Gastrocnemius medialis (tissue), 4 donors: ENCODE results near the gene KRTAP5-5. TPM values are rescaled to one million over a fixed set of nuclear protein-coding genes. Genes with fewer than 3 reads are reported as not detected.

Source experiments
- ATAC-seq, 2 donors: fragments of 150-250 bp; one replicate each; pipeline ENCODE4 v1.9.1; 2016
- DNase-seq, 2 donors: peaks; one replicate each; pipeline ENCODE4 v3.0.0-alpha.2; 2019
- H3K27ac ChIP-seq, 4 donors: fragments of 200-600 bp; sonication (generic); 1 replicate in 1 of 4; 2 replicates in 3 of 4; pipeline ENCODE4 v1.5.1; 2016 to 2018; ENCODE audit warnings: mild to moderate bottlenecking in 2 of 4, moderate library complexity in 1 of 4
- H3K27me3 ChIP-seq, 3 donors: fragments of 200-600 bp; sonication (generic) in 2 of 3; 1 replicate in 1 of 3; 2 replicates in 2 of 3; pipeline versions ENCODE4 v1.5.1 to v1.6.0; 2016 to 2019; ENCODE audit warnings: mild to moderate bottlenecking in 1 of 3, moderate library complexity in 1 of 3
- H3K36me3 ChIP-seq, 2 donors: fragments of 200-600 bp; sonication (generic) in 1 of 2; one replicate each; pipeline ENCODE4 v1.5.1; 2017 to 2018
- H3K4me1 ChIP-seq, 2 donors: fragments of 200-600 bp; sonication (generic) in 1 of 2; one replicate each; pipeline ENCODE4 v1.5.1; 2016 to 2017; ENCODE audit warnings: mild to moderate bottlenecking in 2 of 2
- H3K4me3 ChIP-seq, 4 donors: fragments of 200-600 bp; sonication (generic) in 3 of 4; 1 replicate in 1 of 4; 2 replicates in 3 of 4; pipeline ENCODE4 v1.5.1; 2016 to 2019; ENCODE audit warnings: mild to moderate bottlenecking in 2 of 4
- H3K9me3 ChIP-seq, 3 donors: fragments of 200-600 bp; sonication (generic) in 2 of 3; 1 replicate in 1 of 3; 2 replicates in 2 of 3; pipeline ENCODE4 v1.5.1; 2016 to 2019
- POLR2A ChIP-seq, 2 donors: fragments of 450-650 bp; IDR thresholded peaks; one replicate each; pipeline ENCODE4 v1.6.1; 2017; ENCODE audit warnings: antibody characterized with exemption in 2 of 2, mild to moderate bottlenecking in 2 of 2, moderate library complexity in 2 of 2
- in situ Hi-C, 4 donors: fragments of 200-750 bp; cut with MboI; loops; one replicate each; pipeline versions ENCODE4 v1.15.0 to v1.8.0; 2017; ENCODE audit warnings: low sequenced_read_pairs in 4 of 4
- intact Hi-C: fragments of 100-400 bp; cut with DNase I; formaldehyde crosslinking; loops from one replicate; pipeline ENCODE4 v1.15.1; 2023; ENCODE audit warnings: low total_unique reads
- total RNA-seq, 4 donors: library from RNA; depleted of rRNA; stranded (reverse); fragments of >200 nt; gene quantifications; one replicate each; pipeline versions ENCODE4 v1.1.0 to v1.2.3, GENCODE V29; 2016
- TF ChIP-seq, protein P1 (sequence below), 5 experiments: fragments of 450-650 bp in 3 of 5; fragments of 200-600 bp in 2 of 5; sonication (generic) in 2 of 5; IDR thresholded peaks in 4 of 5; conservative IDR thresholded peaks in 1 of 5; 1 replicate in 4 of 5; 2 replicates in 1 of 5; pipeline ENCODE4 v1.5.1; 2016 to 2019; ENCODE audit warnings: antibody characterized with exemption in 5 of 5, mild to moderate bottlenecking in 3 of 5, moderate library complexity in 3 of 5

Gene KRTAP5-5
- total RNA-seq, 4 donors from 2014 or later = not detected

DNA sequence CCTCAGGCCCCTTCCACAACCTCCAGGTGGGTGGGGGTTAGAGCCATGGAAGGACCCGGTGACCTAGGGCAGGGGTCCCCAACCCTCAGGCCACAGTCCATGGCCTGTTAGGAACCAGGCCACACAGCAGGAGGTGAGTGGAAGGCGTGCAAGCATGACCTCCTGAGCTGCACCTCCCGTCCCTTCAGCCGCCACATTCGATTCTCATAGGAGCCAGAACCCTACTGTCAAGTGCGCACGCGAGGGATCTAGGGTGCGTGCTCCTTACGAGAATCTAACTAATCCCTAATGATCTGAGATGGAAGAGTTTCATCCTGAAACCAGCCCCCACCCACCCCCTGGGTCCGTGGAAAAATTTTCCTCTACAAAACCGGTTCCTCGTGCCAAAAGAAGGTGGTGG lies 4.0 kb upstream of the KRTAP5-5 start:
- Histone ChIP-seq H3K9me3 (no peaks in the 10 kb centered on the region), H3K4me3 (no peak overlapping the region), H3K27me3 (no peaks in the 10 kb centered on the region), H3K4me1 (no peaks in the 10 kb centered on the region), H3K27ac (no peak overlapping the region), H3K36me3 (no peaks in the 10 kb centered on the region)
- in situ Hi-C loops (no loop called here), intact Hi-C loops (no loop called here)
- no peak for ATAC-seq
- no peak for DNase-seq
- TF ChIP-seq, protein P1, sequence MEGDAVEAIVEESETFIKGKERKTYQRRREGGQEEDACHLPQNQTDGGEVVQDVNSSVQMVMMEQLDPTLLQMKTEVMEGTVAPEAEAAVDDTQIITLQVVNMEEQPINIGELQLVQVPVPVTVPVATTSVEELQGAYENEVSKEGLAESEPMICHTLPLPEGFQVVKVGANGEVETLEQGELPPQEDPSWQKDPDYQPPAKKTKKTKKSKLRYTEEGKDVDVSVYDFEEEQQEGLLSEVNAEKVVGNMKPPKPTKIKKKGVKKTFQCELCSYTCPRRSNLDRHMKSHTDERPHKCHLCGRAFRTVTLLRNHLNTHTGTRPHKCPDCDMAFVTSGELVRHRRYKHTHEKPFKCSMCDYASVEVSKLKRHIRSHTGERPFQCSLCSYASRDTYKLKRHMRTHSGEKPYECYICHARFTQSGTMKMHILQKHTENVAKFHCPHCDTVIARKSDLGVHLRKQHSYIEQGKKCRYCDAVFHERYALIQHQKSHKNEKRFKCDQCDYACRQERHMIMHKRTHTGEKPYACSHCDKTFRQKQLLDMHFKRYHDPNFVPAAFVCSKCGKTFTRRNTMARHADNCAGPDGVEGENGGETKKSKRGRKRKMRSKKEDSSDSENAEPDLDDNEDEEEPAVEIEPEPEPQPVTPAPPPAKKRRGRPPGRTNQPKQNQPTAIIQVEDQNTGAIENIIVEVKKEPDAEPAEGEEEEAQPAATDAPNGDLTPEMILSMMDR (IDR thresholded peaks at IDR 0.05 in 4 of 5, conservative IDR thresholded peaks at IDR 0.05 in 1 of 5) = no peak
- TF ChIP-seq POLR2A (IDR thresholded peaks at IDR 0.05) = no peak

DNA sequence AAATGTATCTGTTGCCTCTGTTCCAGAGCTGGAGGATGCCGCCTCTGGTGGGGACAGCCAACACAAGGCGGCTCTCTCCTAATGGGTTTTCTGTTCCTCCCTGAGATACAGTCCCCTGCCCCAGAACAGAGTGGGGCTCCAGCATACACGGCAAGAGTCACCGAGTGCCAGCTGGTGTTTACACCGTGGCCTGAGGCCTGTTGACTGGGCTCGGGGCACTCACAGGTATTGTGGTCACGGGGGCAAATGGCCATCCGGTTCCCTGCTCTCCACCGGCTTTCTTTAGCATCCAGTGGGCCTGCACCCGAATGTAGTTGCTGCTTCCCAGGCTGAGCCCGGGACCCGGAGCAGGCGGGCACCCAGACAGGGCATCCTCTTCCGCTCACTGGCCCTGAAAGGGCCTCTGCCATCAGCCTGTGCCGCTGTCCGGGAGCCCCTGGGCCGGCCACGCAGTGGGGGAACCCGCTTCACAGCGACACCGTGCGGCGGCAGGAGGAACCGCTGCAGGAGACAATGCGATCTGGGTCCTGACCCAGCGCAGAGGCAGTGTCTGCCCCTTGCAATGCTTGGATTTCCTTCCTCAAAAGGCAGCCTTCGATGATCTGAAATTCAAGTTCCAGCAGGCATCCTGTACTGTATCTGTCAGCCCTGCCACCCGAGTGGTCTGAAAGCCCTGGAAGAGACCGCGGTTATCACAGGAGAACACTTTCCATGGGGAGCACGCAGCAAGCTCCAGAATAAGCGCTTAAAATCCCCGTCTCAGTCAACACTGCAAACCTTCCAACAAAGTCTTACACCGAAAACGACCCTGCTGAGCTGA lies 859 bp upstream of the KRTAP5-5 start:
- H3K4me3 ChIP-seq = no peak overlapping the region
- no peaks in the 10 kb centered on the region for H3K36me3 ChIP-seq
- DNase-seq (peak in 1 of 2 donors; percentile 21), ATAC-seq (peak; percentile 81 to 91)
- intact Hi-C loops (loop anchor here (1.0 to 2.0 kb wide), 2 partner anchors 54 to 82 kb away; no protein-coding TSS in a partner anchor), in situ Hi-C loops (no loop called here)
- H3K27ac ChIP-seq = no peak overlapping the region
- no peak for TF ChIP-seq POLR2A (IDR thresholded peaks at IDR 0.05)
- TF ChIP-seq, protein P1 (IDR thresholded peaks at IDR 0.05 in 4 of 5, conservative IDR thresholded peaks at IDR 0.05 in 1 of 5) = peak; percentile 58 to 92 (median 79)
- no peaks in the 10 kb centered on the region for H3K4me1 ChIP-seq
- H3K9me3 ChIP-seq = no peaks in the 10 kb centered on the region
- peaks cover 0 to 11% (median 4%) of the 10 kb centered on the region in 3 donors for H3K27me3 ChIP-seq

DNA sequence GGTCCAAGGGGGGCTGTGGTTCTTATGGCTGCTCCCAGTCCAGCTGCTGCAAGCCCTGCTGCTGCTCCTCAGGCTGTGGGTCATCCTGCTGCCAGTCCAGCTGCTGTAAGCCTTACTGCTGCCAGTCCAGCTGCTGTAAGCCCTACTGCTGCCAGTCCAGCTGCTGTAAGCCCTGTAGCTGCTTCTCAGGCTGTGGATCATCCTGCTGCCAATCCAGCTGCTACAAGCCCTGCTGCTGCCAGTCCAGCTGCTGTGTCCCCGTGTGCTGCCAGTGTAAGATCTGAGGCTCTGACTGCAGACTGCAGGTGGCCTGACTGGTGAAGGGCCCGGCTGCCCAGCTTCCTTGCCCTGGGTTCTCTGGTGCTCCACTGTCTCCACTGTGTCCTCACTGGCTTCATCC lies 696 bp downstream of the KRTAP5-5 start:
- DNase-seq (no peak), ATAC-seq (no peak)
- intact Hi-C loops = no loop called here
- TF ChIP-seq POLR2A (IDR thresholded peaks at IDR 0.05) = no peak
- TF ChIP-seq, protein P1 (IDR thresholded peaks at IDR 0.05 in 4 of 5, conservative IDR thresholded peaks at IDR 0.05 in 1 of 5) = no peak
- H3K27me3 ChIP-seq = peaks cover 0 to 11% (median 4%) of the 10 kb centered on the region in 3 donors
- no peak overlapping the region for H3K27ac ChIP-seq
- H3K4me3 ChIP-seq = no peak overlapping the region
- no peaks in the 10 kb centered on the region for H3K4me1 ChIP-seq
- H3K9me3 ChIP-seq = no peaks in the 10 kb centered on the region
- H3K36me3 ChIP-seq = no peaks in the 10 kb centered on the region
- in situ Hi-C loops = no loop called here

DNA sequence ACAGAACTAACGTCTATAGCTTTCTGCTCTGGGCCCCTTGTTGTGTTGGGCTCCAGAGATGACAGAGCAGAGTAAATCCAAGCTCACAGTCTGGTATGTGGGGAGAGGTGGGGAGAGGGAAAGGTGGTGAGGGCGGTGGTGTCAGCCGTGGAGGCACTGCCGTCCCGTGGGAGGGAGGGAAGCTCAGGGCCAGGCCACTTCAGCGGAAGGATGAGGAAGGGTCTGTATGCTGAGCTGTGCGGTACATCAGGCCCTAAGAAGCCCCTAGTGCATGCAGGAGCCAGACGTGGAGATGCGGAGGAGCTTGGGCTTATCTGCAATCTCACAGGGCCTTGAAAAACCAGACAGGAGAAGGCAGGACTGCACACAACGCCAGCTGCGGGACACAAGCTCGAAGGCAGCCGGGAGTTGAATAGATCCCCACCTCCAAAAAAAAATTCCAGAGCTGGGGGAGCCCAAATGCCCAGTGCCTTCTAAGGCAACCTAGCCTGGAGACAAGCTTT lies 1.5 kb downstream of the KRTAP5-5 start:
- ATAC-seq = no peak
- DNase-seq = no peak
- no peaks in the 10 kb centered on the region for H3K4me1 ChIP-seq
- intact Hi-C loops (no loop called here), in situ Hi-C loops (no loop called here)
- H3K36me3 ChIP-seq = no peaks in the 10 kb centered on the region
- no peaks in the 10 kb centered on the region for H3K9me3 ChIP-seq
- TF ChIP-seq, protein P1 (IDR thresholded peaks at IDR 0.05 in 4 of 5, conservative IDR thresholded peaks at IDR 0.05 in 1 of 5) = no peak
- no peak for TF ChIP-seq POLR2A (IDR thresholded peaks at IDR 0.05)
- peaks cover 0 to 11% (median 4%) of the 10 kb centered on the region in 3 donors for H3K27me3 ChIP-seq
- no peak overlapping the region for H3K27ac ChIP-seq
- no peak overlapping the region for H3K4me3 ChIP-seq
